GM18517 (cell line): ENCODE results near the gene P2RX1.

Experiments
- ATAC-seq: cut with Tn5 transposase; IDR thresholded peaks from one replicate; pipeline ENCODE4 v1.9.1; 2021; ENCODE audit warnings: mild to moderate bottlenecking, moderate library complexity; ENCODE audit not compliant: unreplicated experiment

Gene P2RX1

GRCh38 chr17:3889325-3890012 lies 26.8 kb downstream of the P2RX1 start:
- ATAC-seq: no peak

- no peak for ATAC-seq
Measured at GRCh38 chr17:3888343-3889171, 27.7 kb downstream of the P2RX1 start.

GRCh38 chr17:3887804-3888203 lies 28.5 kb downstream of the P2RX1 start:
- no peak for ATAC-seq

GRCh38 chr17:3887394-3887793 lies 28.9 kb downstream of the P2RX1 start:
- ATAC-seq: no peak

GRCh38 chr17:3886776-3887175 lies 29.5 kb downstream of the P2RX1 start:
- no peak for ATAC-seq

- no peak for ATAC-seq
Measured at GRCh38 chr17:3885970-3886369, 30.3 kb downstream of the P2RX1 start.

- ATAC-seq: no peak
Measured at GRCh38 chr17:3885271-3885670, 31.0 kb downstream of the P2RX1 start.

- no peak for ATAC-seq
Measured at GRCh38 chr17:3884188-3884587, 32.1 kb downstream of the P2RX1 start.

GRCh38 chr17:3882276-3882675 lies 34.0 kb downstream of the P2RX1 start:
- no peak for ATAC-seq

- ATAC-seq: no peak
Measured at GRCh38 chr17:3880983-3881382, 35.3 kb downstream of the P2RX1 start.

- no peak for ATAC-seq
Measured at GRCh38 chr17:3879591-3880417, 36.5 kb downstream of the P2RX1 start.

- ATAC-seq: no peak
Measured at GRCh38 chr17:3879186-3879585, 37.1 kb downstream of the P2RX1 start.

GRCh38 chr17:3877220-3877619 lies 39.0 kb downstream of the P2RX1 start:
- ATAC-seq: no peak

GRCh38 chr17:3875317-3875716 lies 40.9 kb downstream of the P2RX1 start:
- no peak for ATAC-seq

GRCh38 chr17:3873862-3874261 lies 42.4 kb downstream of the P2RX1 start:
- no peak for ATAC-seq

GRCh38 chr17:3870871-3871306 lies 45.4 kb downstream of the P2RX1 start:
- ATAC-seq: no peak

GRCh38 chr17:3867606-3868005 lies 48.7 kb downstream of the P2RX1 start:
- no peak for ATAC-seq

- no peak for ATAC-seq
Measured at GRCh38 chr17:3867106-3867505, 49.2 kb downstream of the P2RX1 start.

GRCh38 chr17:3866276-3866675 lies 50.0 kb downstream of the P2RX1 start:
- no peak for ATAC-seq

- no peak for ATAC-seq
Measured at GRCh38 chr17:3865176-3865575, 51.1 kb downstream of the P2RX1 start.

GRCh38 chr17:3864534-3864933 lies 51.7 kb downstream of the P2RX1 start:
- no peak for ATAC-seq
